Bone marrow (tissue), 2 donors: Measurements from ENCODE around the gene PANK3.
"Not testable (repeated sequence)": the region's sequence is repeated elsewhere in the genome, so short reads cannot be mapped to it uniquely, and the experiment has no call there.

Source experiments
- DNase-seq, 2 donors: peaks; one replicate each; lab custom pipeline; 2025; lab: John Stamatoyannopoulos, UW

PANK3 gene

DNA sequence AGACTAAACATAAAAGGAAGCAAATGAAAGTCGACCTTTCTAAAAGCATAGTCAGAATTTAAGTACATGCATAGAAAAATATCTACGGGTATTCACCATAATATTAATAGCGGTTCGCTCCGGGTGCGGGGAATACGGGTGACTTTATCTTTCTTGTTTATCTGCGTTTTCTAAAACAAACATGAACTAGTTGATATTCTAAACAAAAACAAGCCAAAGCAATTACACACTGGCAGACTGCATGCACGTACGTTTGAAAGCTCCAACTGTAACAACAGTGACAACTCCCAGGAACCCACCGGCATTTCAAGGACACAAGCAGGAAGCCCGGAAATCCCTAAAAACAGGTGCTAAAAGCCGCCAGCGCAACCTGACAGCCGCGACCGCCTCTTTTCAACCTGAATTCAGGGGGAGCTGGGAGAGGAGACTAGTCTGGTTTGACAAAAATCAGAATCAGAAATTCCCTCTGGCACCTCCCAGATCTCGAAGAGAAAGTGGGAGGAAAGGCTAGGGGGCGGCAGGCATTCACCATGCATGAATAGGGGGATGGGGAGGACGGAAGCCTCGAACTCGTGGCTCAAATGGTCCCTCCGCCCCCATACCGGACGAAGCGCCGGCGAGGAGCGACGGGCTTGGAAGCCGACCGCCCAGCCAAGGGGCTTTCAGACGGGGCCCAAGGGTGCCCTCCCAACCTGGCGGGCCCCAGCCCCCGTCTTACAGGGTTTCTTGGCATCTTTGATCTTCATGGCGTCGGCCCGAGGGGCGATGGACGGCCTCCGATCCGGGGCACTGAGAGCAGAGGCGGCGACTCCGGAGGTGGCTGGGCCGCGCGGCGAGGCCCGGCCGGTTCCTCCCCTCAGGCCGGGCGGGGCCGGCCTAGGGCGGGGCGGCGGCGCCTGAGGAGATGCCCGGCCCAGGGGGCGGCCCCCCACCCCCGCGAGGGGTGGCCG is at the start of gene PANK3:
TSS of gene PANK3 (minus strand) at position 831 of the 950 bp plus-strand sequence. CDS start at position 746, 85 bp downstream.
- no peak for DNase-seq

DNA sequence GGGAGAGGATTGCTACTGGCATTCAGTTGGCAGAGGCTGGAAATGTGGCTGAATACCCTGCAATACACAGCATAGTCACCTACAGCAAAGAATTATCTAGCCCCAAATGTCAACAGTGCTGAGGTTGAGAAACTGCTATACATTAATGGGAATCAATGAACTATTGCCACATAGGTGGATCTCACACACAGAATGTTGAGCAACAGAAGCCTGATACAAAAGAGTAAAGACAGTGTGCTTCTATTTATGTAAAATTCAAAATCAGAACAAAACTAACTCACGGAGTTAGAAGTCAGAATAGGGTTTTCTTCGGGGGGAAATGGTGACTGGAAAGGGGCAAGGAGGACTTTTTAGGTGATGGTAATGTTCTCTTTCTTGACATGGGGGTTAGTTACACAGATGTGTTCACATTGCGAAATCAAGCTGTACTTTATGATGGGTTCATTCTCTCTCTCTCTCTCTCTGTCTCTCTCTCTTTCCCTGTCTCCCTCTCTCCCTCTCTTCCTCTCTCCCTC is 45.7 kb upstream of the PANK3 start:
- DNase-seq = no peak

DNA sequence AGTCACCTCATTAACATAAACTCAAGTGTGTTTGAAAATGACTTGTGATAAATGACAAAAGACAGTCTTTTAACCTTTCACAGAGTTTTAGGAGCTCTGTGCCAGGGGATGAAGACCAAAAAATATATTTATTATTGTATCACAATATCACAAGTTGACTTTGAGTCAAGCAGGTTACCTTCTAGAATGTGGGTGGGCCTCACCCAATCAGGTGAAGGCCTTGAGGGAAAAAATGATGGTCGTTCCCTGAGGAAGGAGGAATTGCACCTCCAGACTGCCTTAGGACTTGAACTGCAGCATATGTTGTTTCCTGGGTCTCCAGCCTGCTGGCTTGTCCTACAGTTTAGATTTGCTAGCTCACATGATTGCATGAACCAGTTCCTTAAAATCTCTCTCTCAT is 41.6 kb upstream of the PANK3 start:
- DNase-seq = no peak

DNA sequence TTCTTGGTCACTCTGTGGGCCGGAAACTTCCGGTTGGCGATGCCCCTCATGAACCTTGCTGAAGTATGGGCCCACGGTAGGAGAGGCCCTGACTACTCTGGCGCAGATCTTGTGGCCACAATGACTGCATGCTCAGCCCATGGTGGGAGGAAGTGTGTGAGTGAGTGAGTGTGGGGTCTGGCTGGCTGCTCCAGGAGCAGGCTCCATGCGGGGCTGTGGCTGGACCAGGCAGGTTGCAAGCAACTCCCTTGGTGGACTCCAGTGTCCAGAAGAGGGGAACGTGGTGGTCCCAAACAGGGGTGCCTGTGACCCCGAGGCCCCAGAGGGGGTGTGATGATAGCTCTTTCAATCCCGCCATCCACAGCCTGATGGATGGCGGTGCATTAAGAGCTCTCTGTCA is 35.5 kb upstream of the PANK3 start:
- no peak for DNase-seq

DNA sequence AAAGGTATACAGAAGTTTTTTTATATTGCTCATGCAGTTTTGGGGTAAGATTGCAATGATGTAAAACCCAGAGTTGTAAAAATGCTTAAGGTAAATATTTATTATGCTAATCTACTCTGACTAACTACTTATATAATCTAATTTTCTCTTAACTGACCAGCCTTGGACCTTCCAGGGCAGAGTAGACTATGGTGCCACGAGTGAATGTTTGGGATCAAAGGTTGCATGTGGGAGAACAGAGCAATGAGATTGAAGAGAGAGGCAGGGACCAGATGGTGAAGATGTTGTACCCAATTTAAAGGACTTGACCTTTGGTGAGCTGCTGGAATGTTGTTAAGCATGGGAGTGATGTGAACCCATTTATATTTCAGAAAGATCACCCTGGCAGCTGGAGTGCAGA is 34.8 kb upstream of the PANK3 start:
- DNase-seq = no peak

DNA sequence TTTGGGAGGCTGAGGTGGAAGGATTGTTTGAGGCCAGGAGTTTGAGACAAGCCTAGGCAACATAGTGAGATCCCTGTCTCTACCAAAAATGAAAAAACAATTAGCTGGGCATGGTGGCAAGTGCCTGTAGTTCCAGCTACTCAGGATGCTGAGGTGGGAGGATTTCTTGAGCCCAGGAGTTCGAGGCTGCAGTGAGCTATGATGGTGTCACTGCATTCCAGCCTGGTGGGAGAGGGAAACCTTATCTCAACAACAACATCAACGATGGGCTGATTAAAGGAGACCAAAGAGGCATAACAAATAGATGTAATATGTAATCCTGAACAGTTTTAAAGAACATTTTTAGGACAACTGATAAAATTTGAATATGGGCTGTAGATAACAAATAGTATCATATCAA is 34.2 kb upstream of the PANK3 start:
- DNase-seq = no peak

DNA sequence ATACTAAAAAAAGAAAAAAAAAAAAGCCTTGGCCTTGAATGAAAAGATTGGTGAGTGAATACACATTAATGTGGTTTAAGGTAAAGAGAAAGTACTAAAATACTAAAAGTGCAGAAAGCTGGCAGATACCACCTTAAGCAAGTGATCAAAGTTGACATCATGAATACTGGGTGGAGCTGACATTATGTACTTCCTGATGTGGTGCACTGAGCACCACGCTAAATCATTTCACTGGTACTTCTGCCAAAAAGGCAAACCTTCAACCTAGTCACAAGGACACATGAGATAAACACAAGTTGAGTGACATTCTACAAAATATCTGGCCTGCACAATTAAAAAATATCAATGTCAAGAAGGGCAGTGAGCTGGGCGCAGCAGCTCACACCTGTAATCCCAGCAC is 33.8 kb upstream of the PANK3 start:
- DNase-seq = no peak

DNA sequence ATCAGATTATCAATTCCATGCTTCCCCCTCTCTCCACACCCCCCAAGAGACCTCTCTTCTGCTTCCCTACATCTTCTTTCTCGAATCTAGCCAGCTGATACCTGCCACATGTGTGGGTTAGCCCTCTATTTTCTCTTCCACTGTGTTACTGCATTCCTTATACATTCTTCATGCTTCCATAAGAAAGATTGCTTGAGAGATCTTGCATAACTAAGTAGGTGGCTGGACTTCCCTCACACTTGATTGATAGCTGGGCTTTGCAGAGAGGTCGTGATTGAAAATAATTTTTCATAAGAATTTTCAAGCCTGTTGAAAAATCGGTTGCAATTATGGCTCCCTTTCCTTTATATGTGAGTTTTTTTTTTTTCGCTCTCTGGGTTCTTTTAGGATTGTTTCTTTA is 33.0 kb upstream of the PANK3 start:
- no peak for DNase-seq

DNA sequence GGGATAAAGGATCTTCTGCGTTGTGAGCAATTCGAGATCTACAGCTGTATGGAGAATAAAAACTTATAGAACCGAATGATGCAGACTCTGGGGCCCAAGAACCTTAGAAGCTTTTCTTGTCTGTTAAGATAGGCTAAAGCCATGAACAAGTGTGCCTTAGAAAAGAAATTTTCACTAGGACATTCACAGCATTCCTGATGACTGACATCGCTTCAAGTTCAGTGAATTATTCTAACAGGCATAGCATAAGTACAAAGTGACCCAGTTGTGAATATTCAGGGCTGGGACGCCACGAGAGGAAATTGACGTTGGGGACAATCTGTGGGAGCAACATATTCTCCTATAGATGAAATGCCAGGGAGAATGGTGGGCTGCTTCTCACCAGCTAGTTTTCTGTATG is 32.0 kb upstream of the PANK3 start:
- no peak for DNase-seq

DNA sequence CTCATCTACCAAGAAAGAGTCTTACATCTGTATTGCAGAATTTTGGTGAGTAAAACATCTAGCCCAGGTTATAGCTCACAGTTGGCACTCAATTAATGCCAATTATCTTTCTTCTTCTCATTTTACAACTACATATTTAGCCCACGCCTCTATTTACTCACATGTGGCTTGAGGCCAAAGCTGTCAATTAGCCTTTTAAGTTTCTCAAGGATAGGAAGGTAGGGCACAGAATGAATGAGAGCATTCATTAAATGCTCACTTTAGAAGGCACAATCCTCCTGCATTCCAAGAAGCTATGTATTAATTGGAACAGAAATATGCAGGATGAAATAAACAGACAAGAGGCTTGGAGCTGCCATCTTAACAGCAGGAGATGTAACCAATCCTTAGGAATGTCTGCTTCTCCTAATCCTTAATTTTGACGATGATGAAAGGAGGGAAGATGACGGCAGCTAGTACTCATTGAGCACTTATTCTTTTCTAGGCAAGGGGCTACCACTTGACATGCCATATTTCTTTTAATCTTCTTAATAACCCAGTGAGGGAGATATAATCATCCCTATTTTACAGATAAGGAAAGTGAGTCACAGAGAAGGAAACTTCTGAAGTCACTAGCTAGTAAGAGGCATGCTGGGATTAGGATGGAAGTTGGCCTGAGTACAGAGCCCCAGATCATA is 30.8 kb upstream of the PANK3 start:
- no peak for DNase-seq

DNA sequence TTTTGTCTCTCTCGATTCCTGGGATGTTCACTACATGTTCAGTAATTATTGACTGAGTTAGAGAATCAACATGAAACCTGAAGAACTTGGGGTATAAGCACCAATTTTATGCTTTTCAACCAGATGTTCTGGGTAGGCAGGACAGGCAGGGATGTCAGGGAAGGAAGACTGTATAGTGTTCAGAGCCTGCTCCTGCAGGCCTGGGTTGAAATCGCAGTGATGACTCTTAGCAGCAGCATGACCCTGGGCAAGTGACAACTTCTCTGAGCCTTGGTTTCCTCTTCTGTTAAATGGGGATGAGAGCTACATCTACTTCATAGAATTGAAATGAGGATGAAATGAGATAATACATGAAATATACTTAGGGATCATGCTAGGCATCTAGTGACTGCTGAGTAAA is 29.7 kb upstream of the PANK3 start:
- no peak for DNase-seq

DNA sequence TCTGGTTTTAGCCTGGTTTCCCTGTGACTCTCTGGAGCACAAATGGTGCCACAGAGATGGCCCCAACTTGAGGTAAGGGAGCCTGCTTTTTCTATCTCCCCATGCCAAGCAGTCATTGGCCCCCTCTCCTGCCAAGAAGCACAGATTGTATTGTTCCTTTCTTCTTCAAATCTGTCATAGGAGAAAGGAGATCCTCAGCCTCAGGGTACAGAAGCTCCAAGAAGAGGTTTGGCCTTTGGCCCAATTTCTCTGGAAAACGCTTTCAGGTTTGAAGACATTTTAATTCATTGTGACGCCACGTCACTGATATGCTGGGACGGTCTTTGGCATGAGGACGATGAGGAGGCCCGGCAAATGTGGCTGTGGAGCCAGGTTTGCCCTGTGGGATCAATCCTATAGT is 29.2 kb upstream of the PANK3 start:
- DNase-seq = no peak

DNA sequence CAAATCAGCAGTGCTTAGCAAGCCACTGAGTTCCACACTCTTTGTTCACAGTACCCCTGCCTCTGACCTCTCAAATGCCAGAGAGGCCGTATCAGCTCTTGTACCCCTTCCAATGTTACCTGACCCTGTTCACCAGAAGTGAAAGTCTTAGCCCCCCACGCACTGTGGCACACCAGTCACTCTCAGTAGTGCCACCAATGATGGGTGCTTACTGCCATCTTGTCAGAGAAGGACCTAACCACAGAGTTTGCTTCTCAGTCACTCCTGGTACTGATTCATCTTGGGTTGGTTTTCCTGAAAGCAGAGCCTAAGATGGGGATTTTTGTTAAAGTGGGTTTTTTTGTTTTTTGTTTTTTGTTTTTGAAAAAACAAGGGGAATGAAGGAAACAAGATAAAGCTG is 28.8 kb upstream of the PANK3 start:
- no peak for DNase-seq

DNA sequence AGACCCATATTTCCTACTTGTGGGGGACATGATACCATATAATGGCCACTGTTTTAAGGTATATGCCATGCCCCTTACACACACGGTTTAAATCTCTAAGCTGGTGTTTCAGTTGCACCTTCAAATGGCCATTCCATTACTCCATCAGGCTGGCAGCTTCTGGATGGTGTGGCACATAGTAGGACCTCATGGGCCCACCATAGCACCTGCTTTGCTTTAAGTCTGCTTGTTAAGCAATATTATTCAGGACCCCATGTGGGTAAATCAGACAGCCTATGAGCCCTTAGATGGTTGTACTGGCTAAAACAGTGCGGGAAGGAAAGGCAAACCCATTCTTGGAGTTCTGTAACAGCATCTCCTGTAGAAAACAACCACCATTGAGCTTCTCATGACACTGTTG is 27.4 kb upstream of the PANK3 start:
- DNase-seq = no peak

DNA sequence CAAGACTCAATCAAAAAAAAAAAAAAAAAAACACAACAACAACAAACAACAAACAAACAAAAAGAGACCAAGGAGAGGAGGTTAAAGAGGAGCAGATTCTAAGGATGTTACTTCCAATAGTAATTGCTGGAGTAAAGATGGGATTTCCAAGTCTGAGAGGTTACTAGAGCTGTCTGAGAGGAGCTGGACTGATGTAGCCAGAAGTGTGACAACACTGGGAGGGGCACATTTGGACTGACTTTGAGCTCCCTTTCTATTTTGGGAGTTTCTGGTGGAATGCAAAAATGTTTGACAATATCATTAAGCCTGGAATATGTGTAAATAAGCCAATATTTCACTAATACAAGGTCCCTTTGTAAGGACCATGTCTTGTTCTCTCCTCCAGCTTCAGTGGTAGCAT is 25.3 kb upstream of the PANK3 start:
- no peak for DNase-seq

DNA sequence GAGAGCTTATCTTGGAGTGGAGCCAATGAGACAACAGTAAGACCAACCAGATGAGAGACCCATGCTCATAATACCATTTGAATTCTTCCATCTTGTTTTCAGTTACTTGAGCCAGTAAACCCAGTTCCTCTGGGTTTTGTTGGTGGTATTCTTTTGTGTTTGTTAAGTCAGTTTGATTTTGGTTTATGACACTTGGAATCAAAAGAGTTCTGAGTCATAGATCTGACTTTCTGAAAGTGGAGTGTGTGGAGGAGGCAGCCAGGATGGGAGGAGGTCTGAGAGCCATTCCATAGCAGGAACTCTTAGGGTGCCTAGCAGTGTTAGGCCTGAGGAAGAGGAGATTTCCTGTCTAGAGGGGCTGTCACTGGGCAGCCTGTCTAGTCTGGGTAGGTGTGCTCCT is 24.6 kb upstream of the PANK3 start:
- DNase-seq = no peak

DNA sequence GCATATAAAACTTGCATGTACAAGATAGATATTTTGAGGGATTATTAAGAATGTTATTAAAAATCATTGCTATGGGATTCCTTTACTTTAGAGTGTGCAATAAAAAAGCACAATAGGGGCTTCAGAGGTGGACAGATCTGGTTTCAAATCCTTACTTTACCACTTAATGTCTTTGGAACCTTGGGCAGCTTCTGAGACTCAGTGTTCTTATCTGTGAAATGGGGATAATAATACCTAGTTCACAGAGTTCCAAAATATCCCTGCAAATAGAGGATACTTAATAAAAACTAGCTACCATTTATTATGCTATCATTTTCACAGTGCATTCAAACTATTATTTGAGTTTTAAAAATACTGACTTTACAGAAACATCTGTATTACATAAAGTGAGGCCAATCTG is 23.3 kb upstream of the PANK3 start:
- DNase-seq = no peak

DNA sequence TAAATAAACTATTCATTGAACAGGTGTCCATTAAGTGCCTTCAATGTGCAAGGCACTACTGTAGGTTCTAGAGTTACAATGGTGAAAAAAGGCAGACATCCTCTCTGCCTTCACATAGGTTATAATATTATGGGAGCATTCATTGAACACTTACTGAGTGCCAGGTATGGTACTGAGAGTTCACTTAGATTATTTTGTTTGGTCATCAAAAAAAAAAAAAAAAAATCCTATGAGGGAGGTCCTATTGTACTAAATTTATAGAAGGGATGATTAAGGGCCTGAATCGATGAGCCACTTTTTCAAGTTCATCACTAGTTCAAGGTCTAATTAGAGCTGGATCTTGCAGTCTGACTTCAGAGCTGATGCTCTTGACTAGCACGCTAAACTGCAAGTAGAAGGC is 22.8 kb upstream of the PANK3 start:
- DNase-seq = no peak

DNA sequence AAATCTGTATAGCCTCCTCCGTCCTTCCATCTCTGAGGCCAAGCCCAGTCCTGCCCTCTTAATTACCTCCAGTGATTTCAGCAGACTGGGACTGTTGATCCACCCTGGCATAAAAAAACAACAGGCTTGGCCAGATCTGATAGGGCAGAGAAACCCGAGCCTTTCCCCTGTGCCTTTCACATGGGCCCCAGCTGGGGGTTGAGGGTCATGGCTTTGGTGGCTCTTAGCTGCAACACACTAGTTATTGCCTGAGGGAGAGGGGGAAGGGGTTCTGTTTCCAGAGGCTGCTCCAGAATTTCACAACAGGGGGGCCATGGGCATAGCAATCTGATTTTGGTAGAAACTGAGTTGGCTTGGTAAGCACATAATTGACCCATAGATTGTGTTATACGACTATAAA is 21.2 kb upstream of the PANK3 start:
- DNase-seq = no peak

DNA sequence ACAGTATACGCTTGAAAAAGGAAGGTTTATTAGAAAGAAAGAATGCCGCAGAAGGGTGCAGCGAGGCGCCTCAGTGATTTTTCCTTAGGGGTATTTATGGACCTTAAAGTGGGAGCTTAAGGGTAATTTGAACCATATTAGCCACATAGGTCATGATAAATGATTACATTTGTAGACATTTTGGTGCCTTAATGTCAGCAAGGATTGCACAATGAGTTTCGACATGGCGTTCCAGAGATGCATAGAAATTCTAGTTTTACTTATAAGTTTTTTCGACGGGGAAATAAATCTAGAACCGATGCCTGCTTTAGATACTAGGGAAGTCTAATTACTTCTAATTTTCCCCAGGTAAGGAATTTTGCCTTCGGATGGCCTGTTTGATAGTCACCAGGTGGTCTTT is 20.7 kb upstream of the PANK3 start:
- no peak for DNase-seq

DNA sequence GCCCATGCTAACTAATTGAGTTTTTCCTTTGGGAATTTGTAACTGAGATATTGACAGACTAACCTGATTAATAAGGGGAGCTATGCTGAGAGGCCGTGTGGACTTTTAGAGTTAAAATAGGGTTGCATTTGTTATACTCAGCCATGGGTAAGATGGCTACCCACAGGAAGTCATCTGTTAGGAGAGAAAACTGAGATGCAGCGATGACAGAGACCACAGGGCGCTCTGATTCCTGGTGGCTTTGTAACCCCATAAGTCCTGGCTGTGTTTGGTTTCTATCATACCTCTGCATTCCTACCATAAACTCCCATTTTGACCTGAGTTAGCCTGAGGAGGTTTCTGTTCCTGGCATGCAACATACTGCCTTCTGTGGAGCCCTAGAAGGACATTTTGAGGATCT is 19.5 kb upstream of the PANK3 start:
- DNase-seq = no peak

DNA sequence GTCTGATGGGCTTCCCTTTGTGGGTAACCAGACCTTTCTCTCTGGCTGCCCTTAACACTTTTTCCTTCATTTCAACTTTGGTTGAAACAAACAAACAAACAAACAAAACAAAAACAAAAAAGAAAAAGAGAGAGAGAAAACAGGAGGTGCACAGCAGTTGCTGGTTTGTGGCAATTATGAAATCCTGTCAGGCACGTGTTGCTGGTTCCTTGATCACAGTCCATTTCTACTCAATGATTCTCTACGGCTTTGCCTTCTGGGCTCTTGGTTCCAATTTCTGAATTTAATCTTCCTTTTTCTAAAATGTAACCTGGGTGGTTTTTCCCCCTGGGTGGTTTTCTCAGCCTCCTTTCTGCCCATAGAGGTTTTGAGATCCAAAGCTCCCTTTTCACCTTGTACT is 17.8 kb upstream of the PANK3 start:
- no peak for DNase-seq

DNA sequence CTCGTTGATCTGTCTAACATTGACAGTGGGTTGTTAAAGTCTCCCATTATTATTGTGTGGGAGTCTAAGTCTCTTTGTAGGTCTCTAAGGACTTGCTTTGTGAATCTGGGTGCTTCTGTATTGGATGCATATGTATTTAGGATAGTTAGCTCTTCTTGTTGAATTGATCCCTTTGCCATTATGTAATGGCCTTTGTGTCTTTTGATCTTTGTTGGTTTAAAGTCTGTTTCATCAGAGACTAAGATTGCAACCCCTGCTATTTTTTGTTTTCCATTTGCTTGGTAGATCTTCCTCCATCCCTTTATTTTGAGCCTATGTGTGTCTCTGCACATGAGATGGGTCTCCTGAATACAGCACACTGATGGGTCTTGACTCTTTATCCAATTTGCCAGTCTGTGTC is 17.0 kb upstream of the PANK3 start:
- DNase-seq = not testable (repeated sequence)
